H54 (cell line): Measurements from ENCODE around the gene KRTAP10-11.
"Not testable (repeated sequence)": the region's sequence is repeated elsewhere in the genome, so short reads cannot be mapped to it uniquely, and the experiment has no call there.

Source experiments
- DNase-seq: peaks from one replicate; pipeline ENCODE4 v3.0.0; 2011; ENCODE audit warnings: low spot score, mixed read lengths; ENCODE audit not compliant: insufficient read length
- FAIRE-seq: peaks from 3 replicates; lab custom pipeline; 2011; peaks lifted over from hg19 to GRCh38; lab: Jason Lieb, UNC
- POLR2A ChIP-seq: IDR thresholded peaks from 2 replicates; pipeline ENCODE4 v1.6.1; 2011; ENCODE audit warnings: low read depth, mild to moderate bottlenecking, low read length

The KRTAP10-11 gene

DNA sequence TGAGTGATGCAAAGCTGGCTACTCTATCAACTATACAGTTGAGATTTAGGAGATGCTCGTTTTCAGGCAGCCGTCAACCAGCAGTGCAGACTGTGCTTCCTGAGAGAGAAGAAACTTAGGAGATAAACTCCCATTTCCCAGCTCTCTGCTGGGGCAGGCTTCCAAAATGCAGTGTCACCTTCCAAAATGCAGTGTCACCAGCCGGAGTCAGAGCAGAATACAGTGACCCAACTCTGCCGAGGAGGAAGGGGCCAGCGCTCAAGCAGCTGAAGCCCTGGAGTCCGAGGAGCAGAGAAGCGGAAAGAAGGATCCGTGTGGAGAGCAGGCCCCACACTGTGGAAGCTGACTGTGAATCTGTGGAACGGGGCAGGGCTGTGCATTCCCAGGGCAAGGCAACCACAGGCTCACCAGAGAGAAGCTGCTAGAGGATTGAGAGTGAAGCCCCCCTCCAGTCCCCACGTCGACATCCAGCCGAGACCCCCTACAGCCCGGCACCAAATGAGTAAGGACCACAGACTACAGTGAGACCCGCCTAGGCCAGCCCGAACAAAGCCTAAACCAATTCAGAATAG is 36.5 kb downstream of the KRTAP10-11 start:
- FAIRE-seq (no peak), DNase-seq (no peak)

DNA sequence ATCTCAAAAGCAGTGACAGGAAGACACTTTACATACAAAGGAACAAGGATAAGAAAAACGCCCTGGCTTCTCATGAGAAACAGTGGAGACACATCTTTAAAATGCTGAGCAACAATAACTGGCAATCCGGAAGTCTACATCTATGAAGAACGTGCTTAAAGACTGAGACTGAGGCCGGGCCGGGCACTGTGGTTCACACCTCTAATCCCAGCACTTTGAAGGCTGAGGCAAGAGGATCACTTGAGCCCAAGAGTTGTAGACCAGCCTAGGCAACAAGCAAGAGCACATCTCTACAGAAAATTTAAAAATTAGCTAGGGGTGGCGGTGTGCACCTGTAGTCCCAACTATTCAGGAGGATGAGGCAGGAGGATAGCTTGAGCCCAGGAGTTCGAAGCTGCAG is 37.9 kb downstream of the KRTAP10-11 start:
- DNase-seq = no peak
- no peak for TF ChIP-seq POLR2A
- no peak for FAIRE-seq

More for the DNA sequence above, 36.5 kb downstream of the KRTAP10-11 start:
- TF ChIP-seq POLR2A = no peak

DNA sequence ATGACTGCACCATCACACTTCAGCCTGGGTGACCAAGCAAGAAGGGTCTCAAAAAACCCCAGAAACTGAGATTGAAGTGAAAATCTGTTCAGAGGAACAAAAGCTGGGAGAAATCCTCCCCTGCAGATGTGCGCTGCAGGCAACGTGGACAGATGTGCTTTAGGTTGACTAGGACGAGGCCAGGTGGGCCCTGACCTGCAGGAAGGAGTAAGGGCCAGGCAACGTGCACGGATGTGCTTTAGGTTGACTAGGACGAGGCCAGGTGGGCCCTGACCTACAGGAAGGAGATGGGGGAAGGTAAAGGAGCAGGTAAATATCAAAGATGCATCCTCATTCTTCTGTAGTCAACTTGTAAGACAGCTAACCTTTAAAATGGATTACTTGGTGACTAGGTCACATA is 38.3 kb downstream of the KRTAP10-11 start:
- no peak for FAIRE-seq
- no peak for TF ChIP-seq POLR2A
- DNase-seq = no peak

DNA sequence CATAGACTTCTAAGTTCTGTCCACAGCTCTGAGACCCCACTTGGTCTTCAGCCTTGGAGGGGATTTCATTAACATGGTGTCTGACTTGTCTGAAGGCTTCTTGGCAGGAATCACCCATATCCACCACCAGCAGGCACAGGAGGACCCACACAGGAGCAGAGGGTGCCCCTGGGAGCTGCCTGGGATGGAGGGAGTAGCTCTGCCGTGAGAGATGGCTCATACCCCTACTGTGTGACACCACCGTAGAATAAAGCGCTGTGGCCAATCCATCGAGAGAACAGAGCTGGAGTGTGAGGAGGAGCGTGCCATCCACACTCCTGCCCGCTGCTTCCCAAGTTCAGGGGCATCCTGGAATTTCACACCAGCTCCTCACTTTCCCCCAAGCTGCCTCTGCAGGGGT is 38.8 kb downstream of the KRTAP10-11 start:
- not testable (repeated sequence) for DNase-seq, FAIRE-seq

DNA sequence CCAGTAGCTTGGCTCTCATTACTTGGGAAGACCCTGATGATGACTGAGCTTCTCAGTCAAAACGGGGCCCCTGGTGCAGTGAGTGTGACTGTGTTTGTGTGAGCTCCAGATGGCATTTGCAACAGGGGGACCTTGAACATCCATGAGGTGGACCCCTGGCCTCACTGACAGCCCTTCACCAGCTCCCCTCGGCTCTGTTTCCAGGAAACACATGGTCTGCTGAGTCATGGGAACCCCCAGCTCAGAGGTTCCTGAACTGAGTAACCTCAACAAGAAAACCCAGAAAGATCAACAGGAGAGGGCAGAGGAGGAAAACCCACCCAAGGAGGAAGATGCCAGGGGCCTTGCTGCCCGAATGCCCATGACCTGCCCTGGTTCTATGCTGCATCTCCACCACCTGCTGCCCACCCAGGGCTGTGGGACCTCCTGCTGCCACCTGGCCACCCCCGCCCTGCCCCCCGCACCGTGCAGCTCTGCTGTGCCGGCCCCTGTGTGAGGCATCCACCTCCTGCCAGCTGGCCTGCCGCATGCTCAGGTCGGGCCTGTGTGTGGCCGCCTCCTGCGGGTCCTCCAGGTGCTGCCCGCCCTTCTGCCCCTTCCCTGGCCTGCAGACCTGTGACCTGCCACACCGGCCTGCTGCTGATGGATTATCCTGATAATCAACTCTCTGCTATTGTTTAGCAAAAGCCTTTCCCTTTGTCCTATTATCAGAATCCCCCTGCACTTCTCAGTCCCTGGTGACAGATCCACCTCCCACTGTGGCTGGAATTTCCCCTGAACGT is 40.0 kb downstream of the KRTAP10-11 start:
- DNase-seq (no peak), FAIRE-seq (no peak)
- TF ChIP-seq POLR2A = no peak

DNA sequence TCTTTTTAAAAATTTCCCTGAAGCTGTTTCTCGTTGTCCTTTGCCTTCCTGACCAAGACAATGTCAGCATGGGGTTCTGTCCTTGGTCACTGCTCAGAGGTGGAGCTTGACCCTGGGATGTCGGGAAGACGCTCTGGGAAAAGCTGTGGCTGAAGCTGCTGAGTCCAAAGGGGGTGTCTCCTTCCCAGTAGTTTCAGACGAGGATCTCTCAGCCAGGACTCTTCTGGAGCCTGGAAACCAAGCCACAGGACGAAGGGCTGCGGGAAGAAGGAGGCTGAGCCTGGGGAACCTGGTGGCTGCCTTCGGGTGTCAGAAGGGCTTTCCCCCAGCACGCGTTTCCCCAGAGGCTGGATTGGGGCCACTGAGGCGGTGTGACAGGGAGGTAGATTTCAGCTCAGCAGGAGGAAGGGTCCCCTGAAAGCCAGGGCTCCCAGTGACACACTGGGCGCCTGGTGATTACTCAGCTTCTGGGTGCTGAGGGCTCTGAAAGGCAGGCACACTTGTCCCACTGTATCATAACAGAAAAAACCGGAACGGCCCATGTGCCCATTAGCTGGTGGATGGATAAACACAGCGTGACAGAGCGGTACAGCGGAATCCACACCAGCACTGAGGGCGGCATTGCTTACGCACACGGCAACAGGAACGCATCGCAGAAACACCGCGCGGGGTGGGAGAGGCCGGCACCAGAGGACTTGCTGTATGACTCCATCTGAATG is 40.8 kb downstream of the KRTAP10-11 start:
- no peak for FAIRE-seq
- no peak for TF ChIP-seq POLR2A
- no peak for DNase-seq

DNA sequence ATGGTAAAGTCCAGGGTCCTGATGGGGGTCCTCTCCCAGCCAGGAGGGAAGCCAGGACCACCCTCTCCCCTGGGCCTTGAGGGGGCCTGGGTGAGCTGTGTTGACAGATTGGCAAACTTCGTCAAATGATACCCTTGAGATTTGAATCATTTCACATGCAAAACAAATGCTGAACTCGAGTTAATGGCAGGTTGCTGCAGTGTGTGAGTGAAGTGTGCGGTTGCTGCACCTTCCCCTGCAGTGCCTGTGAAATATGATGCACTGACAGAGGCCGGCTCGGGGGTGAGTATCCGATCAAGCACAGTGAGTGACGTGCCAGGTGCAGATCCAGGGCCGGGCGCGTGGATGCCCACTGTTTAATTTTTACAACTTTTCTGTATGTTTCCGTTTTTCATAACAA is 41.5 kb downstream of the KRTAP10-11 start:
- DNase-seq = no peak
- FAIRE-seq = no peak
- no peak for TF ChIP-seq POLR2A

DNA sequence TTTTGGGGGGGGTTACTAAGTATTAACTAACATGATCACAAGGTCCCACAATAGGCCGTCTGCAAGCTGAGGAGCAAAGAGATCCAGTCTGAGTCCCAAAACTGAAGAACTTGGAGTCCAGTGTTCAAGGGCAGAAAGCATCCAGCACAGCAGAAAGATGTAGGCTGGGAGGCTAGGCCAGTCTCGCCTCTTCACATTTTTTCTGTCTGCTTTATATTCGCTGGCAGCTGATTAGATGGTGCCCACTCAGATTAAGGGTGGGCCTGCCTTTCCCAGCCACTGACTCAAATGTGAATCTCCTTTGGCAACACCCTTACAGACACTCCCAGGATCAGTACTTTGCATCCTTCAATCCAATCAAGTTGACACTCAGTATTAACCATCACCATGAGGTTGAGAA is 43.5 kb downstream of the KRTAP10-11 start:
- not testable (repeated sequence) for DNase-seq, FAIRE-seq

DNA sequence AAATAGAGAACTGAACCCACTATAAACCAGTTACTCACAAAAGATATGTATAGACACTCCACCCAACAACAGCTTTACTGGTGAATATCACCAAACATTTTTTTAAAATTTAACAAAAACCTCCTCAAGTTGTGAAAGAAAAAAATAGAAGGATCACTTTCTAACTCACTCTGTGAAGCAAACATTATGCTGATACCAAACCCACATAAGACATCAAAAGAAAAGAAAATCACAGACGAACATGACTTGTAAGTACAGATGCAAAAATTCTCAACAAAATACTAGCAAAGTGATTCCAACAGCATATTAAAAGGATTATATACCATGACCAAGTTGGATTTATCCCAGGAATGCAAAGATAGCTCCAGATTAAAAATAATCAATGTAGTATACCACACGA is 45.5 kb downstream of the KRTAP10-11 start:
- TF ChIP-seq POLR2A = no peak
- DNase-seq = no peak
- FAIRE-seq = no peak

DNA sequence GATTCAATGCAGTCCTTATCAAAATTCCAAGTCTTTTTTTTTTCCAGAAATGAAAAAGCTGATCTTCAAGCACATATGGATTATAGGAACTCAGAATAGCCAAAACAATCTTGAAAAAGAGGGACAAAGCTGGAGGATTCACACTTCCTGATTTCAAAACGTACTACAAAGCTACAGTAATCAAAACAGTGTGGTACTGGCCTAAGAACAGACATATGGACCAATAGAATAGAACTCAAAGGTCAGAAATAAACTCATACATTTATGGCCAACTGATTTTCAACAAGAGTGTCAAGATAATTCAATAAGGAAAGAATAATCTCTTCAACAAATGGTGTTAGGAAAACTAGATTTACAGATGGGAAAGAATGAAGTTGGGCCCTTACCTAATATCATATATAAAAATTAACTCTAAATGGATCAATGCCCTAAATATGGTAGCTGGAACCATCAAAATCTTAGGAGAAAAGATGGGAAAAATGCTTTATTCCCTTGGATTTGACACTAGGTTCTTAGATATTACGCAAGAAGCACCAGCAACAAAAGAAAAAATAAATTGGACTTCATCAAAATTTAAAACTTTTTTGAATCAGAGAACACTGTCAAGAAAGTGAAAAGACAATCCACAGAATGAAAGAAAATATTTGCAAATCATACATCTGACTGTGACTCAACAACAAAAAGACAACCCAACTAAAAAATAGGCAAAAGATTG is 46.7 kb downstream of the KRTAP10-11 start:
- TF ChIP-seq POLR2A = no peak
- DNase-seq (no peak), FAIRE-seq (no peak)

DNA sequence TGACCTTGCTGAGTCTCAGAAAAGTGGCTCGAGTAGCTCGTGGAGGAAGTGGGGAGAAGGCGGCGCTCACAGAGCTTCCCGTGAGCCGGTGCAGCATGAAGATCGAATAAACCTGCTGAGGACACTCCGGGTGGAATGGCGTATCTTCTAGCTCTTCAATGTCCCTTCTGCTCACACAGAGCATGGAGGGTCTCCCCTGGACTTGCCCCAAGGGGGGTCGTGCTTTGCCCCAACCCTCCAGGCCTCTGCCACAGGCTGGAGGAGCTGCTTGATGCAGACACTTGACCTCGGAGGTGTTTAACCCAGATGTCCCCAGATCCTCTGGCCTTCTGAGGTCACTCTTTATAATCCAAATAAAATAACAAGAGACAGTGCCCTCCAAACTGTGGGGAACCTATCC is 48.6 kb downstream of the KRTAP10-11 start:
- TF ChIP-seq POLR2A = no peak
- DNase-seq (no peak), FAIRE-seq (no peak)

DNA sequence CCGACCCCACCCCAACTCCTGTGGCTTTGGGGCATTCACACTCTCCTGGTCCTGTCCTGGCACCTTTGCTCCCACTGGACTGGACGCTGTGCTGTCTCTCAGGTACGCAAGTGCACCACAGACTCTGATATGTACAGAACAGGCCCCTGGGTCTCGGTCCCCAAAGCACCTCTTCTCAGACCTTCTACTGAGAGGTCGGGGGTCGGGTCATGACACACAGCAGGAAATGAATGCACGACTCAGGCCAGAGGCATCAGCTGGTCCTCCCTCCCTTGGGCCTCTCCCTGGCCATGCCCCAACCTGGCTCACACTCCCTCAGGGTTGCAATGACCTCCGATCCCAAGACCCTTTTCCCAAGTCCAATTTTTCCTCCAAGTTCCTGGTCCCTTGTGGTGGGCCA is 49.0 kb downstream of the KRTAP10-11 start:
- no peak for TF ChIP-seq POLR2A
- no peak for DNase-seq
- no peak for FAIRE-seq

DNA sequence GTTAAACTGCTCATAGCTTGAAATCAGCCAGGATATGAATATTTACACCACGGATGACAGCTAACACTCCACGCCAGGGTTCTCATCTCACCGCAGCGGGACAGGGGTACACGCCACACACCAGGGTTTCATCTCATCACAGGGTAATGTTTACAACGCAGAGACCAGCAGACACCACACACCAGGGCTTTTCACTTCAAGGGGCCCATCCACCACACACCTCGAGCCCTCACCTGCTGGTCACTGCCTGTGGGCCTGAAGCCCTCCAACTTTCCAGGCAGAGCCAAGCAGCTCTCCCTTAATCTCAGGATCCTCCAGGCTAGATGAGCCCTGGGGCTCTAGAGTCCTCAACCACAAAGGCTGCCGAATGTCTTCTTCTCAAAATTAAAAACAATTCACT is 49.4 kb downstream of the KRTAP10-11 start:
- DNase-seq = no peak
- TF ChIP-seq POLR2A = no peak
- no peak for FAIRE-seq

DNA sequence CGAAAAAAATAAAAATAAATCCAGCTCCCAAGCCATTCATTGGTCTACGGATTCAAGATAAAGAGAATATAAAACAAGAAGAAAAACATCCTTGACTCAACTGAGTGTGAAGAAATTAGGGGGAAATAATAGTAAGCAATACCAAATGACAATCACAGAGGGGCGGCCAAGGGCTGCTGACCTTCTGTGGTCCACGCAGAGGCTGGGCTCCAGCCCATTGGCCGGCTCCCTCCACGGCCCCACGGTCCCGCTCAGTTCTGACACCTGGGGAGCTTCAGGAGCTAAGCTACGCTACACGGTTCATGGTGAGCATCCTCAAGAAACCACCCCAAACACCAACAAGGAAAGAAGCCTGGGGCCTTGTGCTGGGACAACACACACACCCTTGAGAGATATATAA is 50.4 kb downstream of the KRTAP10-11 start:
- no peak for DNase-seq
- no peak for FAIRE-seq

More for the DNA sequence above, 50.4 kb downstream of the KRTAP10-11 start:
- TF ChIP-seq POLR2A = no peak
